GM18517 (cell line): Measurements from ENCODE around the gene GRM2.

Source experiments
- ATAC-seq: cut with Tn5 transposase; IDR thresholded peaks from one replicate; pipeline ENCODE4 v1.9.1; 2021; ENCODE audit warnings: mild to moderate bottlenecking, moderate library complexity; ENCODE audit not compliant: unreplicated experiment

The GRM2 gene

GRCh38 chr3:51704511-51704950 is 2.3 kb upstream of the GRM2 start:
- ATAC-seq = no peak

- no peak for ATAC-seq
Observed at GRCh38 chr3:51705276-51706020, 1.4 kb upstream of the GRM2 start.

GRCh38 chr3:51706021-51706485 is 815 bp upstream of the GRM2 start:
- ATAC-seq = no peak

GRCh38 chr3:51708216-51708845 is 1.5 kb downstream of the GRM2 start:
- no peak for ATAC-seq

GRCh38 chr3:51709004-51709420 is 2.1 kb downstream of the GRM2 start:
- ATAC-seq = no peak

GRCh38 chr3:51709675-51710074 is 2.8 kb downstream of the GRM2 start:
- no peak for ATAC-seq

- ATAC-seq = no peak
Observed at GRCh38 chr3:51710631-51711351, 3.9 kb downstream of the GRM2 start.

- ATAC-seq = no peak
Observed at GRCh38 chr3:51711352-51712037, 4.6 kb downstream of the GRM2 start.

GRCh38 chr3:51712038-51712420 is 5.2 kb downstream of the GRM2 start:
- no peak for ATAC-seq

GRCh38 chr3:51712511-51712931 is 5.7 kb downstream of the GRM2 start:
- ATAC-seq = no peak

- no peak for ATAC-seq
Observed at GRCh38 chr3:51712963-51713362, 6.1 kb downstream of the GRM2 start.

GRCh38 chr3:51715231-51715976 is 8.5 kb downstream of the GRM2 start:
- no peak for ATAC-seq

- ATAC-seq = no peak
Observed at GRCh38 chr3:51715977-51716294, 9.1 kb downstream of the GRM2 start.

GRCh38 chr3:51716805-51717204 is 9.9 kb downstream of the GRM2 start:
- ATAC-seq = no peak

GRCh38 chr3:51717446-51717845 is 10.6 kb downstream of the GRM2 start:
- ATAC-seq = no peak

- ATAC-seq = no peak
Observed at GRCh38 chr3:51717947-51718346, 11.1 kb downstream of the GRM2 start.

- ATAC-seq = peak; percentile 61
Observed at GRCh38 chr3:51718547-51719409, 11.9 kb downstream of the GRM2 start.

- ATAC-seq = no peak
Observed at GRCh38 chr3:51719410-51720025, 12.7 kb downstream of the GRM2 start.
